SK-N-SH treated with all-trans-retinoic acid at 6 μM for 48 hours (cell line): ENCODE measurements around the gene ROBO1.

Source experiments
- ATAC-seq: fragments of 200-7000 bp; cut with Tn5 transposase; 3 replicates; pipeline ENCODE4 v1.9.1; 2020; ENCODE audit warnings: mild to moderate bottlenecking, moderate library complexity
- ARNTL ChIP-seq: fragments of 450-650 bp; formaldehyde crosslinking; IDR thresholded peaks from 2 replicates; pipeline ENCODE4 v1.5.0; 2020; ENCODE audit warnings: low read depth, mild to moderate bottlenecking, moderate library complexity, borderline replicate concordance
- BACH2 ChIP-seq: fragments of 250-450 bp; sonication (Bioruptor Pico); IDR thresholded peaks from 2 replicates; pipeline ENCODE4 v1.9.0; 2021; ENCODE audit warnings: mild to moderate bottlenecking, borderline replicate concordance
- CREB5 ChIP-seq: fragments of 250-450 bp; sonication (Bioruptor Pico); IDR thresholded peaks from 2 replicates; pipeline ENCODE4 v1.5.1; 2020; ENCODE audit warnings: low read depth, mild to moderate bottlenecking, moderate library complexity
- CSRNP3 ChIP-seq: fragments of 250-450 bp; sonication (Bioruptor Pico); IDR thresholded peaks from 2 replicates; pipeline ENCODE4 v1.5.1; 2021; ENCODE audit warnings: mild to moderate bottlenecking, moderate library complexity
- ESRRG ChIP-seq: fragments of 250-450 bp; sonication (Bioruptor Pico); IDR thresholded peaks from 2 replicates; pipeline ENCODE4 v1.6.1; 2021; ENCODE audit warnings: mild to moderate bottlenecking
- GLIS3 ChIP-seq: fragments of 250-450 bp; sonication (Bioruptor Pico); IDR thresholded peaks from 2 replicates; pipeline ENCODE4 v1.5.0; 2020; ENCODE audit warnings: mild to moderate bottlenecking, moderate library complexity
- OSR1 ChIP-seq: fragments of 250-450 bp; sonication (Bioruptor Pico); IDR thresholded peaks from 2 replicates; pipeline ENCODE4 v1.8.0; 2022; ENCODE audit warnings: moderate library complexity, mild to moderate bottlenecking, inconsistent platforms
- PATZ1 ChIP-seq: fragments of 250-450 bp; sonication (Bioruptor Pico); IDR thresholded peaks from 2 replicates; pipeline ENCODE4 v1.8.0; 2020; ENCODE audit warnings: mild to moderate bottlenecking, moderate library complexity, borderline replicate concordance
- POU6F1 ChIP-seq: fragments of 250-450 bp; sonication (Bioruptor Pico); IDR thresholded peaks from 2 replicates; pipeline ENCODE4 v1.8.0; 2021; ENCODE audit warnings: low read depth, mild to moderate bottlenecking, moderate library complexity, borderline replicate concordance
- PPARA ChIP-seq: fragments of 250-450 bp; sonication (Bioruptor Pico); IDR thresholded peaks from 2 replicates; pipeline ENCODE4 v1.5.0; 2020; ENCODE audit warnings: mild to moderate bottlenecking, borderline replicate concordance
- RARB ChIP-seq: fragments of 250-450 bp; sonication (Bioruptor Pico); IDR thresholded peaks from 2 replicates; pipeline ENCODE4 v1.8.0; 2021; ENCODE audit warnings: mild to moderate bottlenecking, moderate library complexity
- SNAI2 ChIP-seq: fragments of 250-450 bp; sonication (Bioruptor Pico); IDR thresholded peaks from 2 replicates; pipeline ENCODE4 v1.5.0; 2020; ENCODE audit warnings: mild to moderate bottlenecking, moderate library complexity
- TCF4 ChIP-seq: fragments of 250-450 bp; sonication (Bioruptor Pico); IDR thresholded peaks from 2 replicates; pipeline ENCODE4 v1.8.0; 2021; ENCODE audit warnings: mild to moderate bottlenecking, moderate library complexity, borderline replicate concordance
- TOX ChIP-seq: fragments of 250-450 bp; sonication (Bioruptor Pico); IDR thresholded peaks from 2 replicates; pipeline ENCODE4 v1.8.0; 2021; ENCODE audit warnings: mild to moderate bottlenecking, moderate library complexity, borderline replicate concordance
- TSHZ2 ChIP-seq: fragments of 250-450 bp; sonication (Bioruptor Pico); IDR thresholded peaks from 2 replicates; pipeline ENCODE4 v1.5.0; 2020; ENCODE audit warnings: mild to moderate bottlenecking, moderate library complexity
- ZC3H10 ChIP-seq: fragments of 250-450 bp; sonication (Bioruptor Pico); IDR thresholded peaks from 2 replicates; pipeline ENCODE4 v1.5.1; 2021; ENCODE audit warnings: mild to moderate bottlenecking, moderate library complexity
- ZFP3 ChIP-seq: fragments of 250-450 bp; sonication (Bioruptor Pico); IDR thresholded peaks from 2 replicates; pipeline ENCODE4 v1.5.0; 2020; ENCODE audit warnings: mild to moderate bottlenecking, moderate library complexity
- ZFP30 ChIP-seq: fragments of 450-650 bp; formaldehyde crosslinking; IDR thresholded peaks from 2 replicates; pipeline ENCODE4 v1.5.0; 2022; ENCODE audit warnings: mild to moderate bottlenecking, moderate library complexity
- ZNF565 ChIP-seq: fragments of 450-650 bp; formaldehyde crosslinking; conservative IDR thresholded peaks from 2 replicates; pipeline ENCODE4 v1.5.0; 2020; ENCODE audit warnings: low read depth, mild to moderate bottlenecking, moderate library complexity
- ZNF70 ChIP-seq: fragments of 450-650 bp; formaldehyde crosslinking; IDR thresholded peaks from 2 replicates; pipeline ENCODE4 v1.5.0; 2020; ENCODE audit warnings: mild to moderate bottlenecking, moderate library complexity
- ZNF8 ChIP-seq: fragments of 450-650 bp; formaldehyde crosslinking; IDR thresholded peaks from 2 replicates; pipeline ENCODE4 v1.5.0; 2020; ENCODE audit warnings: mild to moderate bottlenecking, moderate library complexity

ROBO1 gene

GRCh38 chr3:78927759-78928158 is 840.0 kb downstream of the ROBO1 start:
- ATAC-seq, result no peak
- no peak for TF ChIP-seq PPARA
- TF ChIP-seq ARNTL, result no peak
- no peak for TF ChIP-seq RARB (CRISPR knock-in tag)
- TF ChIP-seq PATZ1 (CRISPR knock-in tag), result no peak
- TF ChIP-seq ZNF70 (CRISPR knock-in tag), result no peak
- TF ChIP-seq ZFP30 (CRISPR knock-in tag), result no peak
- no peak for TF ChIP-seq SNAI2
- TF ChIP-seq OSR1, result no peak
- TF ChIP-seq ZC3H10 (CRISPR knock-in tag), result no peak
- TF ChIP-seq ESRRG (CRISPR knock-in tag), result no peak
- no peak for TF ChIP-seq ZNF8 (CRISPR knock-in tag)
- TF ChIP-seq BACH2 (CRISPR knock-in tag), result no peak
- TF ChIP-seq TSHZ2 (CRISPR knock-in tag), result no peak
- TF ChIP-seq ZFP3 (CRISPR knock-in tag), result no peak
- TF ChIP-seq, all 23 proteins: peak for 0

DNA sequence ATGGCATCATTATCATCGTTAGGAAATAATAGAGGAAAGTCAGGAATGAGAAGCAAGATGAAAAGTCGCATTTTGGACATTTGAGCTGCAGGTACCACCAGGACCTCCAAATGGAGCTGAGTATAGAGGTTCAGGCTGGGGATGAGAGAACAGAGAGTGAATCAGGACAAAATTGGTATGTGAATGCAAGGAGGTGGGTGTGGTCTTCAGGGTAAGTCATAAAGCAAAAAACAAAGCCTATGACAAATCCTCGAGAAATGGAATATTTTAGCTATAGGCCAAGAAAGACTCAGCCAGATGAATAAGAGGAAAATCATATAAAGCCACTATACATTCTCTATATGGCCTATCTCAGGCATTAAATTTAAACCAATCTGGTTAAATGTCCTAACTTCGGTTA is 841.3 kb downstream of the ROBO1 start:
- TF ChIP-seq TOX (no peak), ESRRG (CRISPR knock-in tag) (no peak), POU6F1 (no peak), CSRNP3 (CRISPR knock-in tag) (no peak), ZNF70 (CRISPR knock-in tag) (no peak), RARB (CRISPR knock-in tag) (no peak), ARNTL (no peak), PPARA (no peak), PATZ1 (CRISPR knock-in tag) (no peak), TCF4 (CRISPR knock-in tag) (no peak), ZNF8 (CRISPR knock-in tag) (no peak), GLIS3 (CRISPR knock-in tag) (no peak), ZFP3 (CRISPR knock-in tag) (no peak), BACH2 (CRISPR knock-in tag) (no peak), CREB5 (CRISPR knock-in tag) (no peak), ZNF565 (no peak)
- TF ChIP-seq, all 23 proteins: peak for 0
- ATAC-seq, result no peak
